ENCODE results near the gene TNS1.

TNS1 gene

DNA sequence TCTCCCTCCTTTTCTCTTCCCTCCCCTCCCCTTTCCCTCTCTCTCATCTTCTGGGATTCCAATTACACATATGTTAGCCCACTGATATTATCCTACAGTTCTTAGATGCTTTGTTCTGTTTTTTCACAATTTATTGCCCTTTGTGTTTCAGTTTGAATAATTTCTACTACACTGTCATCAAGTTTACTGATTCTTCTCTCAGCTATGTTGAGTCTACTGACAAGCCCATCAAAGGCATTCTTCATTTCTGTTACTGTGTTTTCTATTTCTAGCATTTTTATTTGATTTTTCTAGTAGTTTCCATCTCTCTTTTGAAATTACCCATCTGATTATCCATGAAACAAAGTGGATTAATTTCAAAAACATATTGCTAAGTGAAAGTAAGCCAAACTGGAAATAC, 219.6 kb downstream of the TNS1 start:
- peaks cover under 1 to 7% of the 10 kb centered on the region in 2 donors for H3K27me3 Mint-ChIP-seq
- H3K36me3 Mint-ChIP-seq (ENCODE audit: insufficient read depth) = no peaks in the 10 kb centered on the region

DNA sequence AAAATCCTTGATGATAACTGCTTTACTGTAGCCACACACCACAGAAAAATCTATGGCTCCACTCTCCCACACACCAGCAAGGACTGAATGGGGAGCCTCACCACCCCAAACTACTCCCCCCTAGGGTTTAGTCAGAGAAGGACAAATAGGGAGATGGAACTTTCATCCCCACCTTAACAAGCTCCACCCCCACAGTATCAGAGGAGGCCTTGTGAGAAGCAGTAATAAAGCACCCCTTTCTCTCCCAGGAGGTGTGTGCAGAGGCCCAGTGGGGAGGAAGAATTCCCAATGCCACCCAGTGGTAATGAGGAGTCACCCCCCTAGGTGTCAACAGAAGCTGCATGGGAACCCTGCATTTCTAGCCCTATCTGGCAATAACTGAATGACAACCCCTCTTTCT, 224.9 kb downstream of the TNS1 start:
- ATAC-seq (replicated peaks) (no peak), DNase-seq (no peak)
- H3K4me1 Mint-ChIP-seq (ENCODE audit: low read depth in 2 of 2) = peaks cover 0 to 4% of the 10 kb centered on the region in 2 donors
- H3K36me3 Mint-ChIP-seq (ENCODE audit: insufficient read depth) = no peaks in the 10 kb centered on the region
- peaks cover 8 to 23% of the 10 kb centered on the region in 2 donors for H3K27me3 Mint-ChIP-seq
- no peak overlapping the region for H3K4me3 Mint-ChIP-seq
- no peaks in the 10 kb centered on the region for H3K9me3 Mint-ChIP-seq
- no peak overlapping the region for H3K27ac Mint-ChIP-seq

More for the DNA sequence above, 219.6 kb downstream of the TNS1 start:
- H3K4me3 Mint-ChIP-seq = no peak overlapping the region
- H3K4me1 Mint-ChIP-seq (ENCODE audit: low read depth in 2 of 2) = peaks cover 4 to 8% of the 10 kb centered on the region in 2 donors
- H3K9me3 Mint-ChIP-seq = no peaks in the 10 kb centered on the region
- DNase-seq (no peak), ATAC-seq (replicated peaks) (no peak)
- H3K27ac Mint-ChIP-seq = no peak overlapping the region

DNA sequence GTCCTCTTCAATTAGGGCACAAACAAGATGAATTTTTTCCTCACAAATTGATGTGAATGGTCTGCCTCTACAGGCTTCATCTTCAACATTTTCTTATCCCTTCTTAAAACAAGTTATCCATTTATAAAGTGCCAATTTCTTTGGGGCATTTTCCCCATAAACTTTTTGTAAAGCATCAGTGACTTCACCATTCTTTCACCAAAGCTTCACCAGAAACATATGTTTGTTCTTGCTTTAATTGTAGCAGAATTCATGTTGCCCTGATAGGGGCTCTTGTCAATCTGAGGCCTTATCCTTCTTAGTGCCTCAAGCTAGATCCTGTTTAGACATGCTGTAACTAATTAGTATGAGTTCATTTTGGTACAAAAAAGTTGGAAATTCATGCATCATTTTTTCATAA, 226.2 kb downstream of the TNS1 start:
- Mint-ChIP-seq H3K36me3 (ENCODE audit: insufficient read depth) (no peaks in the 10 kb centered on the region), H3K27ac (no peak overlapping the region), H3K9me3 (no peaks in the 10 kb centered on the region), H3K4me3 (no peak overlapping the region), H3K4me1 (ENCODE audit: low read depth in 2 of 2) (peaks cover 0 to 4% of the 10 kb centered on the region in 2 donors), H3K27me3 (peaks cover 8 to 23% of the 10 kb centered on the region in 2 donors)
- DNase-seq (no peak), ATAC-seq (replicated peaks) (no peak)

DNA sequence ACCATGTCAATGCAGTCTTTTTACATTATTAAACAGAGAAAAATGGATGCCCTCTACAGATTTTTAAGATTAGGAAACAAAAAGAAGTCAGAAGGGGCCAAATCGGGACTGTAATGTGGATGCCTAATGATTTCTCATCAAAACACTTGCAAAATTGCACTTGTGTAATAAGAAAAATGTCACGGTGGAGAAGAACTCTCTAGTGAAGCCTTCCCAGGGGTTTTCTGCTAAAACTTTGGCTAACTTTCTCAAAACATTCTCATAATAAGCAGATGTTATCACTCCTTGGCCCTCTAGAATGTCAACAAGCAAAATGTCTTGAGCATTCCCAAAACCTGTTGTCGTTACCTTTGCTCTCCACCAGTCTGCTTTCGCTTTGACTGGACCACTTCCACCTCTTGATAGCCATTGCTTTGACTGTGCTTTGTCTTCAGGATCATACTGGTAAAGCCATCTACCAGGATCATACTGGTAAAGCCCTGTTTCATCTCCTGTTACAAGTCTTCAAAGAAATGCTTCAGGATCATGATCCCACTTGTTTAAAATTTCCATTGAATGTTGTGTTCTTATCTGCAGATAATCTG, 226.8 kb downstream of the TNS1 start:
- Mint-ChIP-seq H3K27ac (no peak overlapping the region), H3K36me3 (ENCODE audit: insufficient read depth) (no peaks in the 10 kb centered on the region), H3K4me1 (ENCODE audit: low read depth in 2 of 2) (peaks cover 0 to 4% of the 10 kb centered on the region in 2 donors), H3K27me3 (peaks cover 8 to 24% of the 10 kb centered on the region in 2 donors), H3K4me3 (no peak overlapping the region), H3K9me3 (no peaks in the 10 kb centered on the region)
- ATAC-seq (replicated peaks) (no peak), DNase-seq (no peak)

DNA sequence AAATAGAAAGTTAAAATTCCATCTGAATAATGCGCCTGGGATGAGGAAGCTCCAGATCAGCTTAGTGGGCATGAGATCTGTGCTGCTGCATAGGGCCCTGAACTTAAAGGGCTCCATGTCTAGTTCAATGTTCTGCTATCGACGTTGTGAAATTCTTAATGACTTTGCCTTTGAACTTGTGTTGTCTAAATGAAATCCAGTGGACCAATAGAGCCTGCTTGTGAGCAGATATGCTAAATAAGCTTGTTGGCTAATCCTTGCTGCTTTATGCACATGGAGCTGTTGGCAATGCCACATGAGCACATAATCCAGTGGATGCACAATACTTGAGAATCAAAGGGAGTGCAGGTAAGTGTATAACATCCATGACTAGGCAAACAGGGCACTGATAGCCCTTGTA, 228.6 kb downstream of the TNS1 start:
- Mint-ChIP-seq H3K9me3 (no peaks in the 10 kb centered on the region), H3K36me3 (ENCODE audit: insufficient read depth) (no peaks in the 10 kb centered on the region), H3K4me1 (ENCODE audit: low read depth in 2 of 2) (no peaks in the 10 kb centered on the region), H3K4me3 (no peak overlapping the region), H3K27ac (no peak overlapping the region), H3K27me3 (peaks cover 17 to 38% of the 10 kb centered on the region in 2 donors)
- DNase-seq = no peak
- ATAC-seq (replicated peaks) = no peak

DNA sequence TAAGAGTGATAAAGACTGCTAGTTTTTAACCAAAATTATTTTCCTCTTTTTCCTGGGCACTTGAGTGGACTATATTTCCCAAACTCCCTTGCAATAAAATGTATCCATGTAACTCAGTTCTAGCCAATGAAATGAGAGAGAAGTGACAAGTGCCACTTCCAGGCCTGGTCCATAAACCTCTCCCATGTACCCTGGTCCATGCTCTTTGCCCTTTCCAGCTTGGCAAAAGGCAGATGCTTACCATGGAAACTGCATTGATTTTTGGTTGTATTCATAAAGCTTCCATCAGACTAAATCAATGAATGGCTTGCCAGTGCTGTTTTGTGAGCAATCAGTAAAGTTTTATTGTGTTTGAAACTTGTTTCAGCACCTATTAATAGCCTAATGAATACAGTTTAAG, 229.3 kb downstream of the TNS1 start:
- Mint-ChIP-seq H3K27me3 (peaks cover 17 to 40% of the 10 kb centered on the region in 2 donors), H3K4me3 (no peak overlapping the region), H3K27ac (no peak overlapping the region), H3K36me3 (ENCODE audit: insufficient read depth) (no peaks in the 10 kb centered on the region), H3K4me1 (ENCODE audit: low read depth in 2 of 2) (no peaks in the 10 kb centered on the region), H3K9me3 (no peaks in the 10 kb centered on the region)
- DNase-seq (no peak), ATAC-seq (replicated peaks) (no peak)

DNA sequence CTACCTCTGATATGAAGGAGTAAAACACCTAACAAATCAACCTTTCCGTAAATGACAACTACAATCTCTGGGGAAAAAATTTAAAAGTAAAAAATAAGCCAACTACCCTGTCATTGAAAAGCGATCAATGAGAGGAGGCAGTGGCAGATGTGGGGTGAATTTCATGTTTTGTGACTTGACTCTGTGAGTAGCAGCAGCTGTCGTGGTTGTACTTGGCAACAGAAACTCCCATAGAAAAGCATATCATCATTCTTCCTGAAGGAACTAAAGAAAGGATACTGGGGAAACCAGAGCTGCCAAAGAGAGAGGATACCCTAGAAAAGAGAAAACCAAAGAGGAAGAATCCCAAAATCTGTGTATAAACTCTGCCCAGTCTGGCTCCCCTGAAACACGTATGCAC, 236.4 kb downstream of the TNS1 start:
- Mint-ChIP-seq H3K27ac (no peak overlapping the region), H3K9me3 (no peaks in the 10 kb centered on the region), H3K36me3 (ENCODE audit: insufficient read depth) (no peaks in the 10 kb centered on the region), H3K27me3 (peaks cover 46 to 57% of the 10 kb centered on the region in 2 donors), H3K4me1 (ENCODE audit: low read depth in 2 of 2) (no peaks in the 10 kb centered on the region), H3K4me3 (no peak overlapping the region)
- no peak for ATAC-seq (replicated peaks)
- no peak for DNase-seq

DNA sequence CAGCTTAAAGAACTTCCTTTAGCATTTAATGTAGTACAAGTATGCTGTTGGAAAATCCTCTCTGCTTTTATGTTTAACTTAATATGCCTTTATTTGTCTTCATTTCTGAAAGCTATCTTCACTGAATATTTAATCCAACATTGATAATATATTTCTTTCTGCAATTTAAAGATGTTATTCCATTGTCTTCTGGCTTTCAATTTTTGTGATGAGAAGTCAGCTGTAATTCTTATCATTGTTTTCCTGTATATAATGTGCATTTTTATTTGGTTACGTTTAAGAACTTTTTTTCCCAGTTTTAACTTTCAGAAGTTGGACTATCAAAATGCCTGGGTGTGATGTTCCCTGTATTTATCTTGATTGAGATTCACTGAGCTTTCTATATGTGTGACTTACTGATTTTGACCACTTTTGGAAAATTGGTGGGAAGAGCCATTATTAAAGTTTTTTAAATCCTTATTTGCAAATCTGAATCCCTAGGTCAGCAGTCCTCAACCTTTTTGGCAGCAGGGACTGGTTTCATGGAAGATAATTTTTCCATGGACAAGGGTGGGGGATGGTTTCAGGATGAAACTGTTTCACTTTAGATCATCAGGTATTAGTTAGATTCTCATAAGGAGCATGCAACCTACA, 241.0 kb downstream of the TNS1 start:
- ATAC-seq (replicated peaks) = no peak
- Mint-ChIP-seq H3K27me3 (peaks cover 31 to 62% of the 10 kb centered on the region in 2 donors), H3K4me1 (ENCODE audit: low read depth in 2 of 2) (no peaks in the 10 kb centered on the region)

DNA sequence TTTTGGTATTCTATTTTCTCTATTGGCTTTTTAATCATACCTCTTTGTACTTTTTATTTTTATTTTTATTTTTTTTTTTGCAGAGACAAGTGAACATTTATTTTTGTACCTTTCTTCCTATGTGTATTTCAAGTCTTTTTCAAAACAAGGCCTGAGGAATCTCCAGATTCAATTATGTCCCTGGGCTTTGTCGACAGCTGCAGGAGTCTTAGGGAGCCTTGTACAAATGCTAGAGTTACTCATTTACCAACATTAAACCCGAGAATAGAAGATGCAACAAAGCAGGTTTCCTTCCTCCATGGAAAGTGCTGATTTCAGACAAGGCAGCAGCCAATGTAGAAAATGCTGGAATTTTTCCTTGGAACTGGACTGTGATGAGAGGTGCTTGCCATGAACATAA, 242.8 kb downstream of the TNS1 start:
- DNase-seq (no peak), ATAC-seq (replicated peaks) (no peak)
- Mint-ChIP-seq H3K27ac (no peak overlapping the region), H3K4me3 (no peak overlapping the region), H3K27me3 (peaks cover 18 to 62% of the 10 kb centered on the region in 2 donors), H3K4me1 (ENCODE audit: low read depth in 2 of 2) (no peaks in the 10 kb centered on the region), H3K36me3 (ENCODE audit: insufficient read depth) (no peaks in the 10 kb centered on the region), H3K9me3 (peaks cover 0 to 2% of the 10 kb centered on the region in 2 donors)

More for the DNA sequence above, 241.0 kb downstream of the TNS1 start:
- Mint-ChIP-seq H3K27ac (no peak overlapping the region), H3K36me3 (ENCODE audit: insufficient read depth) (no peaks in the 10 kb centered on the region), H3K9me3 (peaks cover 0 to 2% of the 10 kb centered on the region in 2 donors), H3K4me3 (no peak overlapping the region)
- DNase-seq = no peak

DNA sequence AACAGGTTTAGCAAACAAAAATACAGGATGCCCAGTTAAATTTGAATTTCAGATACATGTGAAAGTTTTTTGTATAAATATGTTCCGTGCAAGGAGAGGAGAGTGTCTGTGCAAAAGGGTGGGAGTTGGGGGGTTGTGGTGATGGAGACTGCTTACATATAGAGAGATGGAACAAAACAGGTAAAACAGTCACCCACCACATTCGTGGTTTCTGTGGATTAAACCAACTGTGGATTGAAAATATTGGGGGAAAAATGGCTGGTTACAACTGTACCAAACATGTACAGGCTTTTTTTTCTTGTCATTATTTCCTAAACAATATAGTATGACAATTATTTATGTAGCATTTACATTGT, 245.7 kb downstream of the TNS1 start:
- no peak overlapping the region for H3K27ac Mint-ChIP-seq
- no peak for ATAC-seq (replicated peaks)
- H3K27me3 Mint-ChIP-seq = peaks cover 12 to 53% of the 10 kb centered on the region in 2 donors
- H3K4me1 Mint-ChIP-seq (ENCODE audit: low read depth in 2 of 2) = no peaks in the 10 kb centered on the region
- peaks cover 0 to 2% of the 10 kb centered on the region in 2 donors for H3K9me3 Mint-ChIP-seq
- H3K36me3 Mint-ChIP-seq (ENCODE audit: insufficient read depth) = no peaks in the 10 kb centered on the region
- no peak for DNase-seq
- H3K4me3 Mint-ChIP-seq = peak overlapping the region in 1 of 2 donors; percentile 23

DNA sequence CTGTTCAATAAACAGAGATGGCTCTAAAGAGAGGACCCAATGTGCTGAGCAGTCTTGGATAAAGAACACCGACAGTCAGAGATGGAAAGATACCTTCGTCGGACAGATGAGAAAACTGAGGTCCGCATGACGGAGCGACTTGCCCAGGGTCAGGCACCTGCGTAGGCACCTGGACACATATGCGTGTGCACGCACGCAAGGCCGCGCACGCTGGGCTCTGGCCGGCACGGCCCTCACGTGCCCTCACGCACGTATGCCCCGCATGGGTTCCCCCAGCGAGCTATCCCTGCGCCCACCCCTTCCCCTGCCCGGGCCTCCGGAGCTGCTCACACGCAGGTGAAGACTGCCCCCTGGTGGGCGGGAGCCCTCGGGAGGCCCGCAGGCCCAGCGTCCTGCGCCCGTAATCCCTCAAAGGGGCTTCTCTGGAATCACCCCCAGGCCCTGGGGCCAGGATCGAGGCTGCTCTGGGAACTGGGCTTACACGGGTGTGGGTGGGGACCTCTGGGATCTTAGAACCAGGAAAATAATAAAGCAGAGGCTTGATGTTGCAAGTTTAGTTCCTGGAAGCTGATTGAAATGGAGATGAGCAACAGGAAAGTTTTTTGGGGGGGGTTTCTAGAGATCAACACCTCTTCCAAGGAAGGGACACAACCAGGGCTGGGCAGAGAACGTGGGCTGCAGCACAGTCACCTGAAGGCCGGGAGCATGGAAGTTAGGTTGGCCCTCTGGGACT, 246.3 kb downstream of the TNS1 start:
- ATAC-seq (replicated peaks) (peak; percentile 68), DNase-seq (peak; percentile 26 to 40 (median 36))
- Mint-ChIP-seq H3K36me3 (ENCODE audit: insufficient read depth) (no peaks in the 10 kb centered on the region), H3K4me3 (peak overlapping the region; percentile 23 to 24), H3K27ac (no peak overlapping the region), H3K27me3 (peaks cover 16 to 53% of the 10 kb centered on the region in 2 donors), H3K9me3 (peaks cover 0 to 2% of the 10 kb centered on the region in 2 donors), H3K4me1 (ENCODE audit: low read depth in 2 of 2) (no peaks in the 10 kb centered on the region)

DNA sequence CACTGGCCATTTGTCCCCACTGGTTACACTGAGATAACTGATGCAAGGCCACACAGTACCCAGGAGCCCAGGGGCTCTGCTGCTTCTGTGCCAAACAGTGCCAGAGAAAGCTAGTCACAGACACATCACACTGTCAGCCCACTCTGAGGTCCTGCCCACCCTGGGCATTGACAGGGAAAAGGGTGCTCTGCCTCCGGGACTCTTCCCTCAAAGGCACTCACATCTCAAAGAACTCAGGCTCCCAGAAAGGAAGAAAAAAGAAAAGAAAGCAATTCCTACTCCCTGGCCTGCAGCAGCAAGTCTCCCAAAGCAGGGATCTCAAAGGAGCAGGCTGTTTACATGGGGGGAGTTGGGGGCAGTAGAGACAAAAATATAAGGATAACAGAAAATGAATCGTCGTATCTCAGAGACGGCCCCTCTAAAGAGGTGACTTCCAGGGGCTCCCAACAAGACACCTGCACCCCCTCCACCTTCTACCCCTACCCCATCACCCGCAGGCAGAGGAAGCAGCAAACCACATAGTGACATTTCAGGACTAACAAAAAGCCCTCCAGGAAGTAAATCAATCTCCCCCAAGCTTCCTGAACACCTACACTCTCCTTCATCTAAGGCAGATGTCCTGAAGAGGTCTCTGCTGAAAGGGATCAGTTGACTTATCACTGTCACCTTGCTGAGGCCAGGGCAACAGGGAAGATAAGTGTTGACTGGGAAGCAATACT, 247.6 kb downstream of the TNS1 start:
- Mint-ChIP-seq H3K27me3 (peaks cover 17 to 49% of the 10 kb centered on the region in 2 donors), H3K27ac (no peak overlapping the region)
- no peak for DNase-seq

DNA sequence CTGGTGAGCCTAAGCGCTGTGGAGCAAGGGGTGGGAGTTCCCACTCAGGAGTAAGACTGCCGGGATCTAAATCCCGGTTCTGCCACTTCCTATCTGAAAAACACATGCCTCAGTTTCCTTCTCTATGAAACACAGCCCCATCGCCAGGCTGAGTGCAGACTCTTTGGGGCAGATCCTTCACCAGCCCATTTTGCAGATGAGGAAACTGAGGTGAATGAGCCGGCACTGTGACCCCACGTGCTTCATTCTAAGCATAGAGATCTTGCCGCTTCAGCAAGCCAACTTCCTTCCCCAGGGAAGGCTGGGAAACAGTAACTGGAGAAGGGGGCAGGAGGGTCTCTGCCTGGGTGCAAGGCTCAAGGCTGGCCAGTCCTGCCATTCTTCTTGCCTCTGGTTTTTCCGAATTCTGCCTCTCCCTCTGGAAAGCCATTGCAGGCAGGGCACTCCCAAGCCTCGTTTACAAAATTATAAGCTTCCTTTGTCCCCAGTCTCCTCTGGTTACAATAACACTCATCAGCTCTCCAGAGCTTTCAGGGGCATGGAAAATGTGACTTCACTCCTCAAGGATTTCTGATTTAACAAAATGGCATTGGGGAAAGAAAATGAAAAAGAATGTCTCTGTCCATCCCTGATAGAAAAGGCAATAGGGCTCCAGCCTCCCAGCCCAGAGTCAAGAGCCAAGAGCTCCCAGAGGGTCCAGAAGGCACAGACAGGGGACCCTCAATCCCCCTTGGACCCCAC, 249.2 kb downstream of the TNS1 start:
- DNase-seq = no peak
- no peak for ATAC-seq (replicated peaks)
- Mint-ChIP-seq H3K27ac (no peak overlapping the region), H3K36me3 (ENCODE audit: insufficient read depth) (no peaks in the 10 kb centered on the region), H3K4me1 (ENCODE audit: low read depth in 2 of 2) (no peaks in the 10 kb centered on the region), H3K27me3 (peaks cover 22 to 47% of the 10 kb centered on the region in 2 donors), H3K4me3 (no peak overlapping the region), H3K9me3 (no peaks in the 10 kb centered on the region)

More for the DNA sequence above, 247.6 kb downstream of the TNS1 start:
- ATAC-seq (replicated peaks) = no peak
- H3K9me3 Mint-ChIP-seq = no peaks in the 10 kb centered on the region
- H3K4me3 Mint-ChIP-seq = no peak overlapping the region
- H3K36me3 Mint-ChIP-seq (ENCODE audit: insufficient read depth) = no peaks in the 10 kb centered on the region
- no peaks in the 10 kb centered on the region for H3K4me1 Mint-ChIP-seq (ENCODE audit: low read depth in 2 of 2)
